Measurements from ENCODE around the gene SMURF1. TPM values are rescaled to one million over a fixed set of nuclear protein-coding genes. Genes with fewer than 3 reads are reported as not detected.

The SMURF1 gene
- total and polyA plus RNA-seq, 2 donors (not counting 1 experiment from before 2014, with no cell fraction given): 17.2 to 18.7 TPM

DNA sequence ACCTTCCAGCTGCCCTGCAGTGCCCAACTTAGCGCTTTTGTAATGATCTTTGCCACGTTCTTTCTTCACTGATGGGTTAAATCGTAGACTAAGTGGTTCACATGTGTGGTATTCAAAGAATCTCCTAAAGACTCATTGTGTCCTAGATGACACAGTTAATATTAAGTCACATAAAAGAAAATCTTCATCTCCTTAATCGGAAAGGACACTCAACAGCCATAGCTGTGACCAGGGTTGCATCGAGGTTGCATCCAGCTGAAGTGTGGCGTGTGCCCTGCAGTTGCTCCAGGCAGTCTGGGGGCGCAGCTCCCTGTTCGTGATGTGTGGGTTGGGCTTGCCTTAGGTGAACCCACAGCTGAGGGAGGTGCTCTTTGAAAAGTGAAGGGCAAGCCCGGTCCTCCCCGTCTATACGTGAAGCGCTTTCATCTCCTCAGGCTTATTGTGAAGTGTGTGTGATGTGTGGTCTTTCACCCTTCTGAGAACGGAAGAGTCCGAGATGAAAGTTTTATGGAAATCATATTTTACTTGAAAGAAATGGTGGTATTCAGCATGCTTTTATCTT lies 142.9 kb downstream of the SMURF1 start:
- H2AFZ ChIP-seq (ENCODE audit: low read length): no peak overlapping the region
- no peaks in the 10 kb centered on the region for H3K79me2 ChIP-seq (ENCODE audit: control insufficient read depth, insufficient read depth, low read length)
- DNase-seq (ENCODE audit: low read depth in 2 of 2): peak in 1 of 2 donors; percentile 29
- no peak overlapping the region for H3K4me2 ChIP-seq (ENCODE audit: extremely low read depth, insufficient read depth, low read length)
- no peaks in the 10 kb centered on the region for H3K27me3 ChIP-seq (ENCODE audit: control insufficient read depth, insufficient read depth, low read length)
- H3K9ac ChIP-seq (ENCODE audit: insufficient read depth, low read length): no peak overlapping the region
- peaks cover 20% of the 10 kb centered on the region for H3K36me3 ChIP-seq (ENCODE audit: control insufficient read depth, insufficient read depth, low read length)
- H3K4me1 ChIP-seq (ENCODE audit: control insufficient read depth, extremely low read depth, insufficient read depth, low read length): no peaks in the 10 kb centered on the region
- TF ChIP-seq EZH2 (IDR thresholded peaks at IDR 0.05; ENCODE audit: low read length, missing control alignments) (no peak), CTCF (conservative IDR thresholded peaks at IDR 0.05 in 1 of 2, IDR thresholded peaks at IDR 0.05 in 1 of 2; ENCODE audit: low read depth in 1 of 2, low read length in 2 of 2) (no peak)
- no peaks in the 10 kb centered on the region for H4K20me1 ChIP-seq (ENCODE audit: control insufficient read depth, extremely low read depth, insufficient read depth, low read length)
- no peaks in the 10 kb centered on the region for H3K9me3 ChIP-seq (ENCODE audit: control insufficient read depth, insufficient read depth, low read depth, low read length)
- H3K27ac ChIP-seq (ENCODE audit: insufficient read depth, low read length): no peak overlapping the region
- no peak overlapping the region for H3K4me3 ChIP-seq (replicated peaks in 1 of 4; ENCODE audit: control extremely low read depth in 1 of 4, insufficient read depth in 1 of 4, low read depth in 3 of 4, low read length in 4 of 4)

GRCh38 chr7:99000196-99000903 lies 143.6 kb downstream of the SMURF1 start:
- H3K9me3 ChIP-seq (ENCODE audit: control insufficient read depth, insufficient read depth, low read depth, low read length): no peaks in the 10 kb centered on the region
- no peak overlapping the region for H3K9ac ChIP-seq (ENCODE audit: insufficient read depth, low read length)
- no peak for DNase-seq (ENCODE audit: low read depth in 2 of 2)
- H3K27me3 ChIP-seq (ENCODE audit: control insufficient read depth, insufficient read depth, low read length): no peaks in the 10 kb centered on the region
- H3K4me2 ChIP-seq (ENCODE audit: extremely low read depth, insufficient read depth, low read length): no peak overlapping the region
- no peaks in the 10 kb centered on the region for H3K79me2 ChIP-seq (ENCODE audit: control insufficient read depth, insufficient read depth, low read length)
- H4K20me1 ChIP-seq (ENCODE audit: control insufficient read depth, extremely low read depth, insufficient read depth, low read length): no peaks in the 10 kb centered on the region
- H3K36me3 ChIP-seq (ENCODE audit: control insufficient read depth, insufficient read depth, low read length): peaks cover 24% of the 10 kb centered on the region
- H3K4me3 ChIP-seq (replicated peaks in 1 of 4; ENCODE audit: control extremely low read depth in 1 of 4, insufficient read depth in 1 of 4, low read depth in 3 of 4, low read length in 4 of 4): no peak overlapping the region
- no peak overlapping the region for H2AFZ ChIP-seq (ENCODE audit: low read length)
- TF ChIP-seq CTCF (conservative IDR thresholded peaks at IDR 0.05 in 1 of 2, IDR thresholded peaks at IDR 0.05 in 1 of 2; ENCODE audit: low read depth in 1 of 2, low read length in 2 of 2) (no peak), EZH2 (IDR thresholded peaks at IDR 0.05; ENCODE audit: low read length, missing control alignments) (no peak)
- H3K4me1 ChIP-seq (ENCODE audit: control insufficient read depth, extremely low read depth, insufficient read depth, low read length): no peaks in the 10 kb centered on the region
- H3K27ac ChIP-seq (ENCODE audit: insufficient read depth, low read length): no peak overlapping the region

GRCh38 chr7:98998821-98999725 lies 144.8 kb downstream of the SMURF1 start:
- Histone ChIP-seq H3K4me2 (ENCODE audit: extremely low read depth, insufficient read depth, low read length) (no peak overlapping the region), H3K9ac (ENCODE audit: insufficient read depth, low read length) (no peak overlapping the region), H2AFZ (ENCODE audit: low read length) (no peak overlapping the region), H3K27me3 (ENCODE audit: control insufficient read depth, insufficient read depth, low read length) (no peaks in the 10 kb centered on the region), H3K4me3 (replicated peaks in 1 of 4; ENCODE audit: control extremely low read depth in 1 of 4, insufficient read depth in 1 of 4, low read depth in 3 of 4, low read length in 4 of 4) (no peak overlapping the region), H3K79me2 (ENCODE audit: control insufficient read depth, insufficient read depth, low read length) (no peaks in the 10 kb centered on the region), H4K20me1 (ENCODE audit: control insufficient read depth, extremely low read depth, insufficient read depth, low read length) (no peaks in the 10 kb centered on the region), H3K4me1 (ENCODE audit: control insufficient read depth, extremely low read depth, insufficient read depth, low read length) (no peaks in the 10 kb centered on the region), H3K36me3 (ENCODE audit: control insufficient read depth, insufficient read depth, low read length) (peaks cover 22% of the 10 kb centered on the region), H3K9me3 (ENCODE audit: control insufficient read depth, insufficient read depth, low read depth, low read length) (no peaks in the 10 kb centered on the region), H3K27ac (ENCODE audit: insufficient read depth, low read length) (no peak overlapping the region)
- no peak for TF ChIP-seq CTCF (conservative IDR thresholded peaks at IDR 0.05 in 1 of 2, IDR thresholded peaks at IDR 0.05 in 1 of 2; ENCODE audit: low read depth in 1 of 2, low read length in 2 of 2)
- TF ChIP-seq EZH2 (IDR thresholded peaks at IDR 0.05; ENCODE audit: low read length, missing control alignments): no peak
- DNase-seq (ENCODE audit: low read depth in 2 of 2): no peak
